Neutrophil (primary cell): Measurements from ENCODE around the gene TMEM203.

Experiments
- H3K27ac ChIP-seq: fragments of 200-600 bp; sonication (generic); 2 replicates; pipeline ENCODE4 v1.5.1; 2016; ENCODE audit warnings: mild to moderate bottlenecking, moderate library complexity
- H3K27me3 ChIP-seq: fragments of 200-600 bp; sonication (generic); 2 replicates; pipeline ENCODE4 v1.6.0; 2016; ENCODE audit warnings: mild to moderate bottlenecking
- H3K36me3 ChIP-seq: fragments of 200-600 bp; sonication (generic); 2 replicates; pipeline ENCODE4 v1.5.1; 2017
- H3K4me1 ChIP-seq, 2 experiments: fragments of 200-600 bp in 1 of 2; sonication (generic) in 1 of 2; 1 replicate in 1 of 2; 2 replicates in 1 of 2; pipeline versions ENCODE4 v1.5.1 to v1.6.1; 2013 to 2016; ENCODE audit warnings: low read depth in 1 of 2, low read length in 1 of 2, mild to moderate bottlenecking in 1 of 2, moderate library complexity in 1 of 2; ENCODE audit not compliant: control insufficient read depth in 1 of 2, insufficient read depth in 1 of 2
- H3K4me3 ChIP-seq, 2 experiments: fragments of 200-600 bp in 1 of 2; sonication (generic) in 1 of 2; 1 replicate in 1 of 2; 2 replicates in 1 of 2; pipeline ENCODE4 v1.5.1; 2013 to 2016; ENCODE audit warnings: low read depth in 1 of 2, low read length in 1 of 2, mild to moderate bottlenecking in 1 of 2, moderate library complexity in 1 of 2
- H3K9me3 ChIP-seq: fragments of 200-600 bp; sonication (generic); 2 replicates; pipeline ENCODE4 v1.5.1; 2016
- TF ChIP-seq, protein P1 (sequence below): fragments of 200-600 bp; sonication (generic); IDR thresholded peaks from 2 replicates; pipeline ENCODE4 v1.5.1; 2016; ENCODE audit warnings: antibody characterized with exemption

TMEM203 gene

DNA sequence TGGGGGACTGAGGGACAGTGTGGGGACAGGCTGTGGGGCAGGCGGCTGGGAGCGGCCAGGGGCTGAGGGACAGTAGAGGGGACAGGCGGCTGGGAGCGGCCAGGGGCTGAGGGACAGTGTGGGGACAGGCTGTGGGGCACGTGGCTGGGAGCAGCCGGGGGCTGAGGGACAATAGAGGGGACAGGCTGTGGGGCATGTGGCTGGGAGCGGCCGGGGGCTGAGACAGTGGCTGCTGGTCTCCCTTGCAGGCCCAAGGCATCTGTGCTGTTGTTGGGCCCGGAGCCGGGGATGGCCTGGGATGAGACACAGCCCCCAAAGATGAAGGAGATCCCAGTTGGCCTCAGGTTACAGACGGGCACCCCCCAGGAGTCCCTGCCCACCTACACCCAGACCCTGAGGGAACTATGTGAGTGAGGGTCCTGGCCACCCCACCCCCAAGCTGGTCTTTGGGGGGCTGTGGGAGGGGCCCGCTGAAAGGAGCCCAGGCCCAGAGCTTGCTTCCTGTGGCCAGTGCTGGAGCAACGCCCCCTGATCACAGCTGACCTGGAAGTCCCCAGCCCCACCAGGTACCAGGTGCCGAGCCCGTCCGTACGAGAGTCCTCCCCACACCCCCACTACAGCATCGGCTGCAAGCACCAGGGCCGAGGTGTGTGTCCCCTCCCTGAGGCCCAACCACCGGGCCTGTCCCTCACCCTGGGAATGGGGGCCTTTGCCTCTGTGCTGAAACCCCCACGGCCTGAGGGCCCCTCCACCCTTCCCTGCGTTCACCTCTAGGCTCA is 46.2 kb upstream of the TMEM203 start:
- TF ChIP-seq, protein P1, sequence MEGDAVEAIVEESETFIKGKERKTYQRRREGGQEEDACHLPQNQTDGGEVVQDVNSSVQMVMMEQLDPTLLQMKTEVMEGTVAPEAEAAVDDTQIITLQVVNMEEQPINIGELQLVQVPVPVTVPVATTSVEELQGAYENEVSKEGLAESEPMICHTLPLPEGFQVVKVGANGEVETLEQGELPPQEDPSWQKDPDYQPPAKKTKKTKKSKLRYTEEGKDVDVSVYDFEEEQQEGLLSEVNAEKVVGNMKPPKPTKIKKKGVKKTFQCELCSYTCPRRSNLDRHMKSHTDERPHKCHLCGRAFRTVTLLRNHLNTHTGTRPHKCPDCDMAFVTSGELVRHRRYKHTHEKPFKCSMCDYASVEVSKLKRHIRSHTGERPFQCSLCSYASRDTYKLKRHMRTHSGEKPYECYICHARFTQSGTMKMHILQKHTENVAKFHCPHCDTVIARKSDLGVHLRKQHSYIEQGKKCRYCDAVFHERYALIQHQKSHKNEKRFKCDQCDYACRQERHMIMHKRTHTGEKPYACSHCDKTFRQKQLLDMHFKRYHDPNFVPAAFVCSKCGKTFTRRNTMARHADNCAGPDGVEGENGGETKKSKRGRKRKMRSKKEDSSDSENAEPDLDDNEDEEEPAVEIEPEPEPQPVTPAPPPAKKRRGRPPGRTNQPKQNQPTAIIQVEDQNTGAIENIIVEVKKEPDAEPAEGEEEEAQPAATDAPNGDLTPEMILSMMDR, result no peak
- Histone ChIP-seq H3K9me3 (no peaks in the 10 kb centered on the region), H3K4me1 (peaks cover 20 to 24% of the 10 kb centered on the region in 2 experiments), H3K4me3 (no peak overlapping the region), H3K27me3 (no peaks in the 10 kb centered on the region), H3K27ac (no peak overlapping the region), H3K36me3 (peaks cover 5% of the 10 kb centered on the region)

DNA sequence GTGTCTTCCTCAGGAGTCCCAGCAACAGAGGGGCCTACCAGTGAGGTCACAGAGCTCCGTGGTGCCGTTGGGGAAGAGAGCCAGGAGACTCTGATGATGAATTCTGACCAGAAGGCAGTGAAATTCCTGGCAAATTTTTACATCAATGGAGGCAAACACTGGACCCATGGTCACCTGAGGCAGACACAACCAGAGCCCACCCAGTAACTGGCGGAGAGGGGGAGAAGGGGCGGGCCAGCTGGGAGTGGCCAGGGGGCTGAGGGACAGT is 45.7 kb upstream of the TMEM203 start, which contains the start of gene STPG3:
Gene STPG3, plus strand, starts transcription at position 93 of the 268 bp plus-strand sequence. Its CDS starts 1 bp downstream, at position 94.
- Histone ChIP-seq H3K27me3 (no peaks in the 10 kb centered on the region), H3K9me3 (no peaks in the 10 kb centered on the region), H3K4me1 (peaks cover 14 to 19% of the 10 kb centered on the region in 2 experiments), H3K4me3 (no peak within 1 kb of the TSS), H3K36me3 (no peaks in the 10 kb centered on the region), H3K27ac (no peak within 1 kb of the TSS)
- TF ChIP-seq, protein P1, result no peak

DNA sequence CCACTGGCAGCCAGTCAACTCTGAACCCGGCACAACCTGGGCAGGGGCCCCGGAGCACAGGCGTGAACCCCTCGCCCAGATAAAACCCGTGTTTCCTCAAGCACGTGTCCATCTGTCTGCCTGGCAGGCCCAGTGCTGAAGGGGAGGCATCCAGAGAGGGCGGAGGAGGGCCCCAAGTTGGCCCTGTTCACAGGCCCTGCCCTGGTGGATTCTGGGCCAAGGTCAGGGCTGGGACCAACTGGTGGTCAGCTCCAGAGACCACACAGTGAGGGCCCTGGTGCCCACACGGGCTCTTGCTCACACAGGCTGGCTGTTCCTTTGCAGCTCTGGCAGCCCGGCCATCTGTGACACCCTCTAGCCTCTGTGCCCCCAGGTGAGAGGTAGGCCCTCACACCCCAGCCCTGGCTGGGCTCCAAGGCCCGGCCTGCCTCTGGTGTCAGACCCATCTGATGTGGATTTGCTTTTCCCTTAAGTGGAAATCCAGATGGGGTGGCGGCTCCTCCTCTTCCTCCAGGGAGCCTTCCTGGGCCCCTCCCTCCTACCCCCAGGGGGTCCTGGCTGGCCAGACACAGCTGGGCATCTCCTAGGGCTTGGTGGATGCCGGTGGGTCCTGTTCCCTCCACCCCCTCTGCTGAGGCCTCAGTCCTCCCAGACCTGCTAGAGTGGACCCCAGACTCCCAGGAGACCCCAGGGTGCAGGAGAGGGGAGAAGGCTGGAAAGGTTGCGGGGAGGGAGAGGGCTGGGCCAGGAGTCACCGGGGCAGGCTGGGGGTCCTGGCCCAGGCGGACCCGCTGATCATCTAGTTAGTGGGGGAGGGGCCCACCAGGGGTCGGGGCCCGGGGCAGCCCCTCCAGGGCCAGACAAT is 45.1 kb upstream of the TMEM203 start:
- Histone ChIP-seq H3K27me3 (no peaks in the 10 kb centered on the region), H3K9me3 (no peaks in the 10 kb centered on the region), H3K4me3 (no peak overlapping the region), H3K36me3 (no peaks in the 10 kb centered on the region), H3K4me1 (peaks cover 9 to 13% of the 10 kb centered on the region in 2 experiments), H3K27ac (no peak overlapping the region)
- TF ChIP-seq, protein P1, result no peak

DNA sequence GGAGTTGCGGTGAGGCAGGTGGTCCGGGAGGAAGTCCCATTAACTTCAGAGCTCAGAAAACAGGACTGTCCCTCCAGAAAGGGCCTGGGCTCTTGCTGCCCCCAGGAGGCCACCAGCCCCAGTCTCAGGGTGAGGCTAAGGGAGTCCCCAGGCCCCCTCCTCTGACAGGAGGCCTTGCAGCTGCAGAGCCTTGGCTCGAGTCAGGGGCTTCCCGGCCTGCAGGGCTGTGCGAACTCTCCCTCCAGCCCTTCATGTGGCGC is 42.4 kb upstream of the TMEM203 start:
- Histone ChIP-seq H3K36me3 (peaks cover 11% of the 10 kb centered on the region), H3K27me3 (no peaks in the 10 kb centered on the region), H3K4me1 (peaks cover 15 to 16% of the 10 kb centered on the region in 2 experiments), H3K4me3 (no peak overlapping the region), H3K27ac (no peak overlapping the region), H3K9me3 (no peaks in the 10 kb centered on the region)
- TF ChIP-seq, protein P1, result no peak

DNA sequence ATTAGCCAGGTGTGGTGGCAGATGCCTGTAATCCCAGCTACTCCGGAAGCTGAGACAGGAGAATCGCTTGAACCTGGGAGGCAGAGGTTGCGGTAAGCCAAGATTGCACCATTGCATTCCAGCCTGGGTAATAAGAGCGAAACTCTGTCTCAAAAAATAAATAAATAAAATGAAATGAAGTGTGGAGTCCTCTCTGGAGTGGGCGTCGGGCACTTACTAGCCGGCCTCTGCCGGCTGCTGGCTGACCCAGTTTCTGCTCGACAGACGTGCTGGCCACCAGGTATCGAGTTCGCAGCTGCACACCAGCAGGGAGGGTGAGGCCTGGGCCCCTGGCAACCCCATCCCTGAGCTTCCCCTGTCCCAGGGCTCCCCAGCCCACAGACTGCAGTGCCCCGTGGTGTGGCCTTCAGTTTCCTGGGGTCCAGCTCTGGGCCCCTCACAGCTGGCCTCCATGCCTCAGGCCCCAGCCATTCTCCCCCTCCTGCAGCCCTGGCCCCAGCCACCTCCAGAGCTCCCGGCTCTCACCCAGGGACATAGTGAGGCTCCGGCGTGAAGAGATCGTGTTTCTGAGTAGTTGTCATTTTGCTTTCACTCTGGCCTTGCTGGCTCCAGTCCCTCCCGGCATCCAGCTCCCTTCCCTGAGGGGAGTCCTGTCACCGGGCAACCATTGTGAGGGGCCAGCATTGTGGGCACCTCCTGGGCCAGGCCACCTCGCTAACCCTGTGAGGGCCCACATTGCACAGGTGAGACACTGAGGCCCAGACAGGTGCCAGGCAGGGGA is 41.9 kb upstream of the TMEM203 start:
- no peak overlapping the region for H3K4me3 ChIP-seq
- H3K9me3 ChIP-seq, result no peaks in the 10 kb centered on the region
- H3K36me3 ChIP-seq, result peaks cover 16% of the 10 kb centered on the region
- peaks cover 21% of the 10 kb centered on the region in 2 experiments for H3K4me1 ChIP-seq
- H3K27ac ChIP-seq, result no peak overlapping the region
- TF ChIP-seq, protein P1, result no peak
- H3K27me3 ChIP-seq, result no peaks in the 10 kb centered on the region
